Measurements from ENCODE around the gene ATG101.
"Not testable (repeated sequence)": the region's sequence is repeated elsewhere in the genome, so short reads cannot be mapped to it uniquely, and the experiment has no call there.

Gene ATG101

DNA sequence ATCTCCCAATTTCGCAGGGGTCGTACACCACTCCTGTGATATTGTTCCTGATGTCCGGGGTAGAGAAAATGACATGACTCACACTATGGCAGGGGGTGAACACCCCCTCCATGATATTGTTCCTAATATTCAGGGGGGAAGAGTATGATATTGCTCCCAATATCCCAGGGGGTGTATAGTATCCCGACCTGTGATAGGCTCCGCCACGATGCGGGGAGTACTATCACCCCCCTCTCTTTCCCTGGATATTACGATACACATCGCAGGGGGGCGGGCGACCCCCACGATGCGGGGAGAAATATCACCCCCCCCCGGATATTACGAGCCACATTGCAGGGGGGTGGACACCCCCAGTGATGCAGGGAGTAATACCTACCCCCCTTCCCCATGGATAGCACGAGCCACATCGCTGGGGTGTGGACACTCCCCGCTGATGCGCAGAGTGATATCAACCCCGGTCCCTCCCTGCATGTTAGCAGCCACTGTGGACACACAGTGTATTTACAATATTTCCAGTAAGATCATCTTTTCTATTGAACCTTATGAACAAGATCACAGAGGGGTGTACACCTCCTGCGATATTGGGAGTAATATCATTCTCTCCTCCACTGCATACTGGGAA, 27.4 kb downstream of the ATG101 start:
- DNase-seq (ENCODE audit: low read depth) = no peak

DNA sequence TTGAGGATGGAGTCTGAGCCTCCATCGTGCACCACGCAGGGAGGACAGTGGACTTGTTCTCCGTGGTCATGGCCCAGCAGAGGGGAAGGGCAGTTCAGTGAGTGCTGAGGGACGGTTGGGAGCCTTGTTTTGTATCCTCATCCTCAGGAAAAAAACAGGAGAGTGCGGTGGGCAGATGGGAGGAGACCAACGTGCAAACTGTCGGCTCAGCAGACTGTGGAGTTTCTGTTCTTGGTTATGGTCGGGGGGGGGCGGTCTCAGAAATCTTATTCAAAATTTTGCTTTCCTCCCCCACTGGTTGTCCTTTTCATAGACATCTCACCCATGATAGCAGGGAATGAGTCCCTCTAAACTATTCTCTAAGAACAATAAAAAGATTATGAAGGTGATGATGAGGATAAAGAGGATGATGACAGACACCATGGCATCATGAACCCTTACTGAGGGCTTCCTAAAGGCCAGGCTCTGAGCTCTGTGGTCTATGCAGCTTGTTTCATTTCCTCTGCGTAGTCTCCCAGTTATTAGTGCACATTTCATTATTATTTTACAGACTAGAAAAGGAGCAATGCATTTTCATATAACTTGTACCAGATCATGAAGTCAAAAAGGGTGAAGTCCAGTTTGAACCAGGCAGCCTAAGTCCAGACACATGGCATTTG, 34.8 kb downstream of the ATG101 start:
- not testable (repeated sequence) for DNase-seq (ENCODE audit: low read depth)

DNA sequence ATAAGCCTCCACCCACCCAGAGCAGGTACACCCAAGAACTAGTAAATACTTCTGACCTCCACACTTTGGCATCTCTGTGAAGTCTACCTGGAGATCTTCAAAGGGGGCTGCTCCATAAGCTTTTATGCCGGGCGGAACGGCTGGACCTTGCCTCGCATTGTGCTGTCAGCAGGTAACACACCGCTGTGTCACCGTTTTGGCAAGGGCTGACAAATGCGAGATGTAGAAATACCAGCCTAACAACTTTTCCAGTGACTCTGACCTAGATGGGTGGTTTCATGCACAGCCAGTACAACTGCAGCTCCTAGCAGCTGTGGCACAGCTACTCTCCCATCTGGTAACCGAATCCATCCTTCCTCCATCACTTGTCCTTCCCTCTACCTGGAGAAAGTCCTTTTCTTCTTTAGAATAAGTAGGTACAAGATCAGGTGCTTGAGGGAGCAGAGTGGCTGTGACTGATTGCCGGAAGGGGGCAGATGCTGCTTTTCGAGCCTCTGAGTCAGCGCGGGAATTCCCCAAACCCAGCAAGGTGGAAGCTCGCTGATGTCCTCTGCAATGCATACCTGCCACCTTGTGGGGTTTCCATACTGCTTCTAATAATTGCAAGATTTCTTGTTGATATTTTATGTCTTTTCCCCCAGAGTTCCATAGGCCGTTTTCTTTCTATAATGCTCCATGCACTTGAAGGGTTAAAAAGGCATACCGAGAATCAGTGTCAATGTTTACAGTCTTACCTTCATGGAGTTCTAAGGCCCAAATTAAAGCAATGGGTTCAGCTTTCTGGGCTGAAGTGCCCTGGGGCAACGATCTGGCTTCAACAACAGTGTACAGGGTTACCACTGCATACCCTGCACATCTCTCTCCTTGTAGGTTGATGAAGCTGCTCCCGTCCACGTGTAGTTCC, 46.7 kb downstream of the ATG101 start:
- DNase-seq (ENCODE audit: low read depth) = not testable (repeated sequence)

DNA sequence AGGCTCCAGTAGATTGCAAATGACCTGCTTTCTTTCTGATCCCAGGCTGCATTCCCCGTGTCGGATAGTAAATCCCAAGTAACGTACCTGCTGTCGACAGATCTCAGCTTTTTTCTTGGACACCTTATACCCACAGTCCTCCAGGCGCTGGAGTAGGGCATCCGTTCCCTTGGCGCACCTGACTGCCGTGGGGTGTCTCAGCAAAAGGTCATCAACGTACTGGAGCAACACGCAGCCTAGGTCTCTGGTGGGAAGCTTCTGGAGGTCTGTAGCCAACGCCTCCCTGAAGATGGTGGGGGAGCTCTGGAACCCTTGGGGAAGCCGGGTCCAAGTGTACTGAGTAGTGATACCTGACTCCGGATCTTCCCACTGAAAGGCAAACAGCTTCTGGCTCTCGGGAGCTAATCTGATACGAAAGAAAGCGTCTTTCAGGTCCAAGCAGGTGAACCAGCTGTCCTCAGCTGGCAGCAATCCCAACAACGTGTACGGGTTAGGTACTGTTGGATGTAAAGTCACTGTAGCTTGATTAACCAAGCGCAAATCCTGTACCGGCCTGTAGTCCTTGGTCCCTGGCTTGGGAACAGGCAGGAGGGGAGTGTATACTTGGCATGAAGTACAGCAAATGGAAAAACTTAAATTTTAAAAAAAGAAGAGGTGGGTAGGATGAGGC, 48.2 kb downstream of the ATG101 start:
- not testable (repeated sequence) for DNase-seq (ENCODE audit: low read depth)

DNA sequence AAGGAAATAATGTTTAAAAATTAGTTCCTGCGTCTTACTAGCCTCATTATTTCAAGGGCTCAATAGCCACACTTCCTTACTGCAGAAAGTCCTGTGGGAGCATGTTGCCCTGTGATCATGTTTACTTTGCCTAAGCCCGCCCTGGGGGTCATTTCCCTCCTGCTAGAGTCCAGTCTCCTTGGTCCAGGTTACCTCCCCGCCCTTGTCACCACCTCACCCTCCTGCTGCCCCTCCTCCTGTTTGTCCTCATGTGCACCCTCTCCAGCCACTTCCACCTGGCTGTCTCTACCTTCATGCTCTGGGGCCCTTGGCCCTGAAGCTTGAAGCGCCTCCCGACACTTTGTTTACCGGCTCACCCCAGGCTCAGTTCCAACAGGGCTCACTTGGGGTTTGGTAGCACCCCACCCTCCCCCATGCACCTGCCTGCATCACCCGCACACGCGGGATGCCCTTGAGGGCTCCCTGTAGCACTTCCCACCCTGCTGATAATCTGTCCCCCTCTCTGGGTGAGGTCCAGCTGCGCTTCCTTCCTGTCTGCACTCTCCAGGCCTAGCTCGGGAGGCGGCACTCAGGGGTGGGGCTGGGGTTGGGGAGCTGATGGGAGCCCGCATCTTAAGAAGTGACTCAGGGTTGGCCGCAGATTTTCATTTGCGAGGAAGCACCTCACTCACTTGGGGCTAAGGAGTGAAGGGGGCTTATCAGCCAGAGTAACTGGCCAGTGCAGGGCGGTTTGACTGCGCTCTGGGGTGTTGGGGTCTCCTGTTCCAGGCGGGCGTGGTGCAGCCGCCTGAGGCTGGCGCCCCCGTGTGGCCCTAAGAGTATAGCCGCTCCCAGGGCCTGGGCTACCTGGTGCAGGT, 49.8 kb downstream of the ATG101 start:
- DNase-seq (ENCODE audit: low read depth) = no peak

DNA sequence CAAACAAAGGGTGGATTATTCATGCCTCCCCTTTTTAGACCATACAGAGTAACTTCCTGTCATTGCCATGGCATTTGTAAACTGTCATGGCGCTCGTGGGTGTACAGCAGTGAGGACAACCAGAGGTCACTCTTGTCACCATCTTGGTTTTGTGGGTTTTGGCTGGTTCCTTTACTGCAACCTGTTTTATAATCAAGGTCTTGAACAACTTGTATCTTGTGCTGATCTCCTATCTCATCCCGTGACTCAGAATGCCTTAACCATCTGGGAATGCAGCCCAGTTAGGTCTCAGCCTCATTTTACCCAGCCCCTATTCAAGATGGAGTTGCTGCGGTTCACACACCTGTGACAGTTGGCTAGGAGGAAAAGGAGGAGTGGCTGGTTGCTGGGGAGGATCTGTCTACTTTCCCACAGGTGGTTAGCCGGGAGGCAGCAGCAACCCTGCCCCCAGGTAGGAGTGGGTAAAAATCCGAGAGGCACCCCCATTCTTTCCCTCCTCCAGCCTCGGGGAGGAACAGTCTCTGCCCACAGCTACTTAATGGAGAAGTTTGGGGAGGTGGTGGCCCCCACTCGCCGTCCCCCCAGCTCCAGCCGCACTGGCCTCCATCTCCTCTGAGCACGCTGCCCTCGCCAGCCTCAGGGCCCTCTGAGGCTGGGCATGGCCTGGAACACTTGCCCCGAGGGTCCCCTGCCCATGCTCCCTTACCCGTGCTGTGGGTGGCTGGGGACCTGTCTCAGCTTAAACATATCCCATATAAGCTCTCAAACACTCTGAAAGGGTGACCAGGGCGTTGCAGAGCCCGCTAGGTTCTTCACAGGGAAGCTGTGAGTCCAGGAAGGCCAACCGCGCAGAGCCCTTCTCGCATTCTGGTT, 51.4 kb downstream of the ATG101 start:
- DNase-seq (ENCODE audit: low read depth) = no peak

DNA sequence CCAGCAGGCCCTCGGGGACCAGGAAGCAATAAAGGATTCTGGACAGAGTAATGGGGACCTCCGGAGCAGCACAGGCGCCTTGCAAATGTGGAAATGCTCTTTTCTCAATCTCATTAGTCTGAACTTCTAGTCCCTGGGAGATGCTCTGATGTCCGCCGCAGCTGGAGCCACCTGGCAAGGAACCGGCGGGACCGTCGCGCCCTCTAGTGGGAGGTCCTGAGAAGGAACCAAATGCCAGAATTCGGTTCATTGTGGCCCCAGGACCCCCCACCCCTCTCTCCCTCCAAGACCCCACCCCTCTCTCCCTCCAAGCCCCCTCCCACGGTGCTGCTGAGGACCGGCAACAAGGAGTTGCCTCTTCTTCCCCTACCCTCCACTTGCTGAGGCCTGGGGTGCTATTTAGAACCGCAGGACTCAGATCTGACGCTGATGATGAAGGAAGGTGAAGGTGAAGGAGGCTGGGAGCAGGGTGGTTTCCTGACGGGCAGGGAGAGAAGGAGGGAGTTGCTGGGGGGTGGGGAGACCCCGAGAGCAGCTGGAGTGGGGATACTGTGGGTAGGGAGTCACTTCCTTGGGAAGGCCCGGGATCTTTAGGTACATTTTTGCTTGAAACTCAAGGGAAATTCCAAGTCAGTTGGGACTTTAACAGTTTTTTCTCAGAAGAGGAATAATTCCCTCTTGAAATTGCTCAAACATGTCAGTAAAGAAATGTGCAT, 52.2 kb downstream of the ATG101 start:
- no peak for DNase-seq (ENCODE audit: low read depth)

DNA sequence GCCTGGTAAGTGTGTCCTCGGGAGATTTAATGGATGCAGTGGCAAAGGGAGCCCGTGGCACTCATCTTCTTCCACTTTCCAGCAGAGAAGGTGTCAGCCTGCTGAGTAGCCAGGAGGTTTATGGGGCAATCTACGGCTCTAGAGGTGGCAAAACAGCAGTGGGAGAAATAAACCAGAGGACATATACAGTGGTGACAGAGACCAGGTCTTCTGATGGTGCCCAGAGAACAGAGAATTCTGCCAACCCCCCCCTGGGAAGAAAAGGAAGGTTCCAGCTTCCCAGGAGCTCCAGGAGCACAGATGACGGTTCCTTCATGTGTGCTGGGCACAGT, 52.7 kb downstream of the ATG101 start:
- DNase-seq (ENCODE audit: low read depth) = no peak

DNA sequence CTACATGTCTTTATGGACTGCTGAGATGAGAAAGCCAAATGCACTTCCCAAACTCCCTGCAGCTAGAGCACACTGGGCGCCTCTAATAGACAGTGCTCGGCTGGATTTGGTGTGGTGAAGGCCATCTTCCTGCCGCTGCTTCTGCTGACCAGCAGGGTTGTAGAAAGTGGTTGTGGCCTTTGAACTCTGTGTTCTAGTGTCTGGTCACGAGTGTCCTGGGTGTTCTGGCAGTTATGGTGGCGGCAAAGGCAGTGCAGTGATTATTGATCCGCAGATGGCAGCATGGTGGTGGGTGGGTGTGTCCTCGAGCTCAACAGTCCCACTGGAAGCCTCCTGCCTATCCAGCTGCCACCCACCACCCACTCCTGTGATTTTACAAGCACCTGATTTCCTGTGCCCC, 53.1 kb downstream of the ATG101 start:
- DNase-seq (ENCODE audit: low read depth) = no peak

DNA sequence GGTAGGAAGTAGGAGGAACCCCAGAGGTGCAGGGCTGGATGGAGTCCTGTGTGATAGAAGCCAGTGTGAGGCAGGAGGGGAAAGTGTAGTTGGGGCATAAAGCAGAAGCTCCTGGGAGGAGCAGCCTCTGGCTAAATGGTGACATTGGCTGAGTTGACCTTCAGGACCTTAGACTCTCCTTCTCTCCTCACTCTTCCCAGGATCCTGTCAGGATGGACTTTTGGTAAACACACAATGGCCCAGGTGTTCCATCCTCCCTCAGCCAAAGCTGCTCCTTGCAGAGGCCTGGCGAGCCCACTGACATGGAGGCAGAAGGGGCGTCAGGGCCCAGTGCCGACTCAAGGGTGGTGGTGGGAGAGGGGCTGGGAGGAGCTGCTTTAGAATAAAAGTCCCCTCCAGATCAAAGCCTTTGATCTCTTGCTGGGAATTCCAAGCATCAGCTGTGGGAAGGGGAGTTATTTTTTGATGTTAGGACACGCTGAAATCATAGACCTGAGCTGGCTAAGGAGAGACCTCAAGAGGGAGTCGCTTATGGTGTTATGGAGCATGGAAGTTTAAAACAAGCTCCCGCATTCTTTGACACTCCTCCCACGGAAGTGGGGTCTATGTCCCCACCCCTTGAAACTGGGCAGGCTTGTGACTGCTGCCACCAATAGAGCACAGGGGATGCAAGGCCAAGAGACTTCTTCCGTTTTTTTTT, 53.9 kb downstream of the ATG101 start:
- DNase-seq (ENCODE audit: low read depth) = no peak

DNA sequence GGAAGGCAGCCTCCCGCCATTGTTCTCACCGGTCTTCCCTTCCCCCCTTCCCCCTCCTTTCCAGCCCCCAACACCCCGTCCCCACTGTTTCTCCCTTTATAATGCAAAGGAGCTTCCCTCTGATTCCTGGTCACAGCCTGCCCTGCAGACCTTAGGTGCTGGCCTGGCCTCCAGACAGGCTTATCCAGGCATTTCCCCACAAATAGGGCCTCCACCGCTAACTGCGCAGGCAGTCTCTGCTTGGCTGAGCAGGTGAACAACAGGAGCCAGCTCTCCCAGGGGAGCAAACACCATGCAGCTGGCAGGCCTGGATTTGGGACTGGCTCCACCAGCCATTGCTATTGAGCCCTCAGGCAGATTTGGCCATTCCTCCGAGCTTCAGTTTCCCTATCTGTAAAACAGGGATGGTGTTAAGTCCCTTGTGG, 55.7 kb downstream of the ATG101 start:
- DNase-seq (ENCODE audit: low read depth) = no peak

DNA sequence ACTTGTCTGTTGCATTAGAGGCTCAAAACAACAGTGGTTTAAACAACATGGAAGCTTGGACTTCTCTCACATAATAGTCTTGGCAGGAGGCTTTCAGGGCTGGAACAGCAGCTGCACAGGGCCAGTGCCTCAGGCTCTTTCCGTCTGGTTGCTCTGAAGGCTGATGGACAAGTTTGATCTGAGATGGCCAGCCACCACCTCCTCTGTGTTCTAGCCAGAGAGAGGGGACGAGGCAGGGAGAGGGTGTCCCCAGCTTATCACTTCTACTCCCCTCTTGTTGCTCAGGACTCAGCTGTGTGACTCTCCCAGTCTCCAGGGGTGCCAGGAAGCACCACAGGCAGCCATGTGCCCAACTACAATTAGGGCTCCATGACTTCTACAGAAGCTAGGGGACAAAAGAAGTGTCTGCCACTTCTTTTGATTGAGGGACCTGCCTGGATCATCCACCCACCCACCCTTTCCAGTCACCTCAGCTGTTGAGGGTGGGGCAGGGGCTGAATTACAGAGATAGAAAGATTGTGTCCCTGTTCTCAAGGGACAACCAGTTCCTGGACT, 56.3 kb downstream of the ATG101 start:
- DNase-seq (ENCODE audit: low read depth) = no peak

All from fibroblast of the conjunctiva (primary cell).